ENCODE data around the gene PRPF4. TPM values are rescaled to one million over a fixed set of nuclear protein-coding genes. Genes with fewer than 3 reads are reported as not detected.
A peak's percentile ranks its signal among the peaks of the same experiment; 100 is the strongest.

PRPF4 gene
- total RNA-seq, 2 experiments from 2014 or later = 47.6 to 48.7 TPM

- no peak for DNase-seq
- Mint-ChIP-seq H3K36me3 (no peaks in the 10 kb centered on the region), H3K27me3 (peaks cover 3% of the 10 kb centered on the region), H3K9me3 (no peaks in the 10 kb centered on the region), H3K27ac (no peak overlapping the region), H3K4me3 (no peak overlapping the region), H3K4me1 (ENCODE audit: low read depth) (no peaks in the 10 kb centered on the region)
- POLR2A ChIA-PET = no interaction called here
- CTCF ChIA-PET = no interaction called here
- intact Hi-C loops (cut with micrococcal nuclease) = loop anchor here (10.0 kb wide), 1 partner anchor 353 kb away; no protein-coding TSS in a partner anchor
Observed at GRCh38 chr9:113301548-113301947, 26.1 kb downstream of the PRPF4 start.

GRCh38 chr9:113302792-113303418 lies 27.4 kb downstream of the PRPF4 start, which contains the start of gene RNF183:
TSS of gene RNF183 (minus strand) at chr9:113303376. CDS start at chr9:113298184, 5,192 bp downstream.
- DNase-seq = no peak
- H3K9me3 Mint-ChIP-seq = no peaks in the 10 kb centered on the region
- H3K27me3 Mint-ChIP-seq = peaks cover 3% of the 10 kb centered on the region
- ChIA-PET CTCF (no interaction called here), POLR2A (no interaction called here)
- intact Hi-C loops (cut with micrococcal nuclease) = loop anchor here (10.0 kb wide), 1 partner anchor 352 kb away; no protein-coding TSS in a partner anchor
- H3K36me3 Mint-ChIP-seq = no peaks in the 10 kb centered on the region
- no peak within 1 kb of the TSS for H3K27ac Mint-ChIP-seq
- H3K4me3 Mint-ChIP-seq = no peak within 1 kb of the TSS
- no peaks in the 10 kb centered on the region for H3K4me1 Mint-ChIP-seq (ENCODE audit: low read depth)

- Mint-ChIP-seq H3K9me3 (no peaks in the 10 kb centered on the region), H3K4me1 (ENCODE audit: low read depth) (no peaks in the 10 kb centered on the region), H3K27me3 (peaks cover 3% of the 10 kb centered on the region), H3K36me3 (no peaks in the 10 kb centered on the region), H3K27ac (no peak overlapping the region), H3K4me3 (no peak overlapping the region)
- ChIA-PET POLR2A (no interaction called here), CTCF (no interaction called here)
- intact Hi-C loops (cut with micrococcal nuclease) = loop anchor here (10.0 kb wide), 1 partner anchor 348 kb away; no protein-coding TSS in a partner anchor
- no peak for DNase-seq
Observed at GRCh38 chr9:113306566-113306965, 31.1 kb downstream of the PRPF4 start.

- Mint-ChIP-seq H3K9me3 (no peaks in the 10 kb centered on the region), H3K36me3 (no peaks in the 10 kb centered on the region), H3K27me3 (peaks cover 3% of the 10 kb centered on the region), H3K4me3 (no peak overlapping the region), H3K27ac (no peak overlapping the region), H3K4me1 (ENCODE audit: low read depth) (no peaks in the 10 kb centered on the region)
- ChIA-PET POLR2A (no interaction called here), CTCF (no interaction called here)
- no peak for DNase-seq
- intact Hi-C loops (cut with micrococcal nuclease) = loop anchor here (10.0 kb wide), 1 partner anchor 347 kb away; no protein-coding TSS in a partner anchor
Observed at GRCh38 chr9:113307396-113307975, 32.0 kb downstream of the PRPF4 start.

- Mint-ChIP-seq H3K4me1 (ENCODE audit: low read depth) (no peaks in the 10 kb centered on the region), H3K9me3 (no peaks in the 10 kb centered on the region), H3K4me3 (no peak overlapping the region), H3K36me3 (no peaks in the 10 kb centered on the region), H3K27ac (no peak overlapping the region), H3K27me3 (peaks cover 3% of the 10 kb centered on the region)
- intact Hi-C loops (cut with micrococcal nuclease) = loop anchor here (1.0 to 10.0 kb wide), 3 partner anchors 67 to 345 kb away; partner anchors contain the start of genes ALAD and HDHD3
- ChIA-PET POLR2A (no interaction called here), CTCF (interaction anchor here (0.7 to 2.4 kb wide), 7 partner anchors 11 to 348 kb away, joined by 3 to 9 read pairs (median 4); no protein-coding TSS in a partner anchor)
- DNase-seq = peak; percentile 32
Observed at GRCh38 chr9:113309204-113309813, 33.9 kb downstream of the PRPF4 start.

DNA sequence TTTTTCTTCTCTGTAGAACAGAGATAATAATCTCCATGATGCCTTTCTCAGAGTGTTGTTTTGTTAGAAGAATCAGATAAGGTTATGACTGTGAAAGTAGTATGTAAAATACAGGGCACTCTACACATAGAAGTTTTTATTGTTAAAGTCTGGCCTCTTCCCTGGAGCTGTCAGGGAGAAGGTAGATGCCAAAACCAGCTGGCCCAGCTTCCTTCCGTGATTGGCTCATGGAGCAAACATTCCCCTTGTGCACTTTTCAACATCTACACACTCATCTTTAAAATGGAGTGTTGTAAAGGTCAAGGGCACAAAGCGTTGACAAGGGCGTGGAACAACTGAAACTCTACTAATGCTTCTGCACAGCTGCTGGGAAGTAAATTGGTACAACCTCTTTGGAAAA lies 35.1 kb downstream of the PRPF4 start:
- ChIA-PET POLR2A (no interaction called here), CTCF (interaction anchor here (1.2 to 2.4 kb wide), 4 partner anchors 16 to 347 kb away, joined by 3 to 9 read pairs (median 6); no protein-coding TSS in a partner anchor)
- intact Hi-C loops (cut with micrococcal nuclease) = no loop called here
- no peak overlapping the region for H3K4me3 Mint-ChIP-seq
- no peaks in the 10 kb centered on the region for H3K4me1 Mint-ChIP-seq (ENCODE audit: low read depth)
- H3K27me3 Mint-ChIP-seq = peaks cover under 1% of the 10 kb centered on the region
- no peaks in the 10 kb centered on the region for H3K36me3 Mint-ChIP-seq
- H3K27ac Mint-ChIP-seq = no peak overlapping the region
- no peak for DNase-seq
- no peaks in the 10 kb centered on the region for H3K9me3 Mint-ChIP-seq

- no peak overlapping the region for H3K4me3 Mint-ChIP-seq
- no peak overlapping the region for H3K27ac Mint-ChIP-seq
- no peaks in the 10 kb centered on the region for H3K36me3 Mint-ChIP-seq
- H3K4me1 Mint-ChIP-seq (ENCODE audit: low read depth) = no peaks in the 10 kb centered on the region
- H3K9me3 Mint-ChIP-seq = no peaks in the 10 kb centered on the region
- ChIA-PET POLR2A (interaction anchor here (0.6 kb wide), 1 partner anchor 36 kb away, joined by 4 read pairs; no protein-coding TSS in a partner anchor), CTCF (interaction anchor here (0.7 to 1.2 kb wide), 5 partner anchors 26 to 346 kb away, joined by 3 to 4 read pairs (median 3); partner anchors contain the start of genes CDC26 and PRPF4)
- no peak for DNase-seq
- no peaks in the 10 kb centered on the region for H3K27me3 Mint-ChIP-seq
- intact Hi-C loops (cut with micrococcal nuclease) = no loop called here
Observed at GRCh38 chr9:113311961-113312360, 36.5 kb downstream of the PRPF4 start.

GRCh38 chr9:113313261-113313660 lies 37.8 kb downstream of the PRPF4 start:
- no peak overlapping the region for H3K4me3 Mint-ChIP-seq
- intact Hi-C loops (cut with micrococcal nuclease) = no loop called here
- POLR2A ChIA-PET = no interaction called here
- no peak for DNase-seq
- CTCF ChIA-PET = no interaction called here
- no peaks in the 10 kb centered on the region for H3K9me3 Mint-ChIP-seq
- no peaks in the 10 kb centered on the region for H3K27me3 Mint-ChIP-seq
- H3K27ac Mint-ChIP-seq = no peak overlapping the region
- H3K36me3 Mint-ChIP-seq = no peaks in the 10 kb centered on the region
- H3K4me1 Mint-ChIP-seq (ENCODE audit: low read depth) = no peaks in the 10 kb centered on the region

DNA sequence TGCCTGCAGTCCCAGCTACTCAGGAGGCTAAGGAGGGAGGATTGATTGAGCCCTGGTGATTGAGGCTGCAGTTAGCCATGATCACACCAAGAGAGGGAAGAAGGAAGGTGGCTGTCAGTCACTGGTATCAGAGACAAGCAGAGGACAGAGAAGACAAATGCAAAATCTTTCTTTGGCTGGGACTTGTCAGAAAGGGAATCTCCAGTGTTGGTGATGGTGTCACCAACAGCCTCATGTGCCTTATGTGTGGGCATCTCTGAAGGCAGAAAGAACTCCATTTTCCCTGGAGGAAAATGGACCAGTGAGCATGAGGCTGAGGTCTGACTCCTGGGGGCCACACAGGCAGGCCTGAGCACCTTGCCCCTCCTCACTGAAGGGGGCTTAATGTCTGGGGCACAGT lies 39.8 kb downstream of the PRPF4 start:
- no peaks in the 10 kb centered on the region for H3K4me1 Mint-ChIP-seq (ENCODE audit: low read depth)
- ChIA-PET CTCF (interaction anchor here (1.0 kb wide), 1 partner anchor 86 kb away, joined by 4 read pairs; the partner anchor contains the start of gene ALAD), POLR2A (no interaction called here)
- DNase-seq = no peak
- H3K4me3 Mint-ChIP-seq = no peak overlapping the region
- no peaks in the 10 kb centered on the region for H3K27me3 Mint-ChIP-seq
- no peak overlapping the region for H3K27ac Mint-ChIP-seq
- H3K36me3 Mint-ChIP-seq = no peaks in the 10 kb centered on the region
- intact Hi-C loops (cut with micrococcal nuclease) = no loop called here
- no peaks in the 10 kb centered on the region for H3K9me3 Mint-ChIP-seq

- no peaks in the 10 kb centered on the region for H3K4me1 Mint-ChIP-seq (ENCODE audit: low read depth)
- no peaks in the 10 kb centered on the region for H3K27me3 Mint-ChIP-seq
- intact Hi-C loops (cut with micrococcal nuclease) = no loop called here
- no peak overlapping the region for H3K4me3 Mint-ChIP-seq
- H3K36me3 Mint-ChIP-seq = no peaks in the 10 kb centered on the region
- H3K27ac Mint-ChIP-seq = no peak overlapping the region
- H3K9me3 Mint-ChIP-seq = no peaks in the 10 kb centered on the region
- no peak for DNase-seq
- ChIA-PET POLR2A (no interaction called here), CTCF (no interaction called here)
Observed at GRCh38 chr9:113316030-113316429, 40.6 kb downstream of the PRPF4 start.

GRCh38 chr9:113317777-113318176 lies 42.3 kb downstream of the PRPF4 start:
- DNase-seq = no peak
- CTCF ChIA-PET = no interaction called here
- no peaks in the 10 kb centered on the region for H3K4me1 Mint-ChIP-seq (ENCODE audit: low read depth)
- no peaks in the 10 kb centered on the region for H3K27me3 Mint-ChIP-seq
- no peaks in the 10 kb centered on the region for H3K9me3 Mint-ChIP-seq
- no peak overlapping the region for H3K27ac Mint-ChIP-seq
- intact Hi-C loops (cut with micrococcal nuclease) = no loop called here
- POLR2A ChIA-PET = no interaction called here
- H3K36me3 Mint-ChIP-seq = no peaks in the 10 kb centered on the region
- no peak overlapping the region for H3K4me3 Mint-ChIP-seq

GRCh38 chr9:113319054-113319453 lies 43.6 kb downstream of the PRPF4 start:
- intact Hi-C loops (cut with micrococcal nuclease) = no loop called here
- H3K9me3 Mint-ChIP-seq = no peaks in the 10 kb centered on the region
- H3K36me3 Mint-ChIP-seq = no peaks in the 10 kb centered on the region
- ChIA-PET POLR2A (no interaction called here), CTCF (interaction anchor here (0.7 kb wide), 1 partner anchor 83 kb away, joined by 3 read pairs; no protein-coding TSS in a partner anchor)
- DNase-seq = no peak
- no peaks in the 10 kb centered on the region for H3K4me1 Mint-ChIP-seq (ENCODE audit: low read depth)
- no peaks in the 10 kb centered on the region for H3K27me3 Mint-ChIP-seq
- no peak overlapping the region for H3K4me3 Mint-ChIP-seq
- no peak overlapping the region for H3K27ac Mint-ChIP-seq

All from activated CD4-positive, alpha-beta memory T cell treated with anti-CD3 and anti-CD28 coated beads for 36 hours (primary cell).